Measurements from ENCODE around the gene POLD2. TPM values are rescaled to one million over a fixed set of nuclear protein-coding genes. Genes with fewer than 3 reads are reported as not detected.

Gene POLD2
- total and polyA plus RNA-seq, 2 of the 8 experiments (the other 6 are each of a cell fraction or from before 2014, with no cell fraction given), result 148 to 214 TPM

- H2BK12ac ChIP-seq (ENCODE audit: low read depth, low read length), result no peak overlapping the region
- H2BK15ac ChIP-seq (ENCODE audit: low read length), result no peak overlapping the region
- 87% methylated on average over 3 of the region's 3 CpGs; no CpG with 5 or more reads in 1 of the 2 experiments for WGBS, 2 experiments (ENCODE audit: extremely low coverage in 1 of 2, insufficient coverage in 1 of 2, insufficient read length in 1 of 2, insufficient replicate concordance in 2 of 2, low coverage in 1 of 2, low lambda C conversion rate in 2 of 2, missing lambda C conversion rate in 1 of 2)
- no peaks in the 10 kb centered on the region; a peak in 2 of 7 replicates for H3K27me3 ChIP-seq (replicated peaks in 1 of 4; ENCODE audit: control insufficient read depth in 3 of 4, extremely low read depth in 1 of 4, insufficient read depth in 3 of 4, low read length in 3 of 4)
- no peak overlapping the region for H3K14ac ChIP-seq (ENCODE audit: insufficient read length)
- ChIA-PET CTCF (ENCODE audit: partially characterized antibody) (interaction anchor here (0.7 to 2.2 kb wide), 3 partner anchors 16 to 37 kb away, joined by 3 to 13 read pairs (median 3); no protein-coding TSS in a partner anchor), POLR2A (ENCODE audit: partially characterized antibody) (no interaction called here)
- H3K9me3 ChIP-seq (ENCODE audit: insufficient read depth in 2 of 2, low read depth in 1 of 2, low read length in 1 of 2), result no peaks in the 10 kb centered on the region
- H3K4me2 ChIP-seq (ENCODE audit: insufficient read depth in 1 of 2, low read depth in 2 of 2, low read length in 2 of 2), result no peak overlapping the region
- H3K4me3 ChIP-seq (ENCODE audit: extremely low read depth in 1 of 4, insufficient read depth in 2 of 4, low read depth in 3 of 4, low read length in 4 of 4), result no peak overlapping the region
- no peak overlapping the region for H2BK5ac ChIP-seq (ENCODE audit: low read depth, low read length)
- no peak overlapping the region for H4K5ac ChIP-seq (ENCODE audit: insufficient read length, low read depth, low read length)
- H2BK120ac ChIP-seq (replicated peaks; ENCODE audit: low read depth, low read length), result no peak overlapping the region
- no peak overlapping the region for H3K27ac ChIP-seq (ENCODE audit: low read depth, low read length)
- no peak overlapping the region for H4K91ac ChIP-seq (replicated peaks; ENCODE audit: insufficient read length, low read length)
- TF ChIP-seq KDM1A (IDR thresholded peaks at IDR 0.05; ENCODE audit: borderline replicate concordance, low read length) (peak; percentile 29; the same call in 1 of the 2 replicates), EP300 (IDR thresholded peaks at IDR 0.05; ENCODE audit: borderline replicate concordance in 1 of 2, low read depth in 2 of 2, low read length in 2 of 2) (no peak), SIX5 (IDR thresholded peaks at IDR 0.05; ENCODE audit: low read depth, low read length) (no peak)
- H4K20me1 ChIP-seq (replicated peaks in 1 of 2; ENCODE audit: control insufficient read depth in 1 of 2, insufficient read depth in 2 of 2, low read length in 2 of 2), result no peaks in the 10 kb centered on the region
- no peaks in the 10 kb centered on the region for H3K79me2 ChIP-seq (ENCODE audit: control insufficient read depth in 1 of 2, insufficient read depth in 2 of 2, low read length in 2 of 2)
- H3K4ac ChIP-seq (replicated peaks; ENCODE audit: insufficient read length, low read depth, low read length), result no peak overlapping the region
- no peak overlapping the region for H3K18ac ChIP-seq (ENCODE audit: extremely low read depth, low read length)
- FAIRE-seq, result no peak
- H2BK20ac ChIP-seq (ENCODE audit: low read length), result no peak overlapping the region
- no peak overlapping the region for H3K9ac ChIP-seq (replicated peaks in 1 of 4; ENCODE audit: extremely low read depth in 1 of 4, low read depth in 3 of 4, low read length in 3 of 4)
- no peak overlapping the region for H2AK5ac ChIP-seq (ENCODE audit: low read depth, low read length)
- no peaks in the 10 kb centered on the region; a peak in 1 of 7 replicates for H3K4me1 ChIP-seq (replicated peaks in 1 of 4; ENCODE audit: control insufficient read depth in 3 of 4, insufficient read depth in 4 of 4, low read length in 3 of 4)
- no peak overlapping the region for H2AFZ ChIP-seq (ENCODE audit: low read length)
- H3K56ac ChIP-seq (replicated peaks; ENCODE audit: insufficient read length, low read depth, low read length), result no peak overlapping the region
- DNase-seq (ENCODE audit: low read depth in 1 of 2, low spot score in 2 of 2), result no peak
- H3K23me2 ChIP-seq (ENCODE audit: low read depth, low read length), result peaks cover 4% of the 10 kb centered on the region; the same call in 1 of the 2 replicates
- H3K36me3 ChIP-seq (ENCODE audit: control insufficient read depth in 2 of 4, insufficient read depth in 4 of 4, low read length in 3 of 4), result no peaks in the 10 kb centered on the region
- no peak overlapping the region for H3K23ac ChIP-seq (ENCODE audit: insufficient read length)
- no peak overlapping the region for H4K8ac ChIP-seq (ENCODE audit: extremely low read depth, insufficient read depth, low read length)
- no peaks in the 10 kb centered on the region for H3K79me1 ChIP-seq (ENCODE audit: low read depth, low read length)
Measured at GRCh38 chr7:44086627-44087026, 36.7 kb downstream of the POLD2 start.

All from H1 (cell line).